ENCODE results near the gene UBE2M. TPM values are rescaled to one million over a fixed set of nuclear protein-coding genes. Genes with fewer than 3 reads are reported as not detected.

Gene UBE2M
- total RNA-seq, 1 donor from 2014 or later, result 80.4 TPM

GRCh38 chr19:58584498-58585441 is 26.4 kb upstream of the UBE2M start:
- no peak overlapping the region for H3K4me3 Mint-ChIP-seq (ENCODE audit: low read depth)
- H3K27ac Mint-ChIP-seq, result no peak overlapping the region
- peaks cover 11% of the 10 kb centered on the region for H3K36me3 Mint-ChIP-seq (ENCODE audit: insufficient read depth)
- no peaks in the 10 kb centered on the region for H3K27me3 Mint-ChIP-seq
- no peaks in the 10 kb centered on the region for H3K9me3 Mint-ChIP-seq (ENCODE audit: low read depth)
- no peaks in the 10 kb centered on the region for H3K4me1 Mint-ChIP-seq (ENCODE audit: low read depth)
- TF ChIP-seq, protein P1, sequence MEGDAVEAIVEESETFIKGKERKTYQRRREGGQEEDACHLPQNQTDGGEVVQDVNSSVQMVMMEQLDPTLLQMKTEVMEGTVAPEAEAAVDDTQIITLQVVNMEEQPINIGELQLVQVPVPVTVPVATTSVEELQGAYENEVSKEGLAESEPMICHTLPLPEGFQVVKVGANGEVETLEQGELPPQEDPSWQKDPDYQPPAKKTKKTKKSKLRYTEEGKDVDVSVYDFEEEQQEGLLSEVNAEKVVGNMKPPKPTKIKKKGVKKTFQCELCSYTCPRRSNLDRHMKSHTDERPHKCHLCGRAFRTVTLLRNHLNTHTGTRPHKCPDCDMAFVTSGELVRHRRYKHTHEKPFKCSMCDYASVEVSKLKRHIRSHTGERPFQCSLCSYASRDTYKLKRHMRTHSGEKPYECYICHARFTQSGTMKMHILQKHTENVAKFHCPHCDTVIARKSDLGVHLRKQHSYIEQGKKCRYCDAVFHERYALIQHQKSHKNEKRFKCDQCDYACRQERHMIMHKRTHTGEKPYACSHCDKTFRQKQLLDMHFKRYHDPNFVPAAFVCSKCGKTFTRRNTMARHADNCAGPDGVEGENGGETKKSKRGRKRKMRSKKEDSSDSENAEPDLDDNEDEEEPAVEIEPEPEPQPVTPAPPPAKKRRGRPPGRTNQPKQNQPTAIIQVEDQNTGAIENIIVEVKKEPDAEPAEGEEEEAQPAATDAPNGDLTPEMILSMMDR (IDR thresholded peaks at IDR 0.05; ENCODE audit: unreplicated experiment), result no peak
- DNase-seq (ENCODE audit: low spot score, unreplicated experiment), result no peak

DNA sequence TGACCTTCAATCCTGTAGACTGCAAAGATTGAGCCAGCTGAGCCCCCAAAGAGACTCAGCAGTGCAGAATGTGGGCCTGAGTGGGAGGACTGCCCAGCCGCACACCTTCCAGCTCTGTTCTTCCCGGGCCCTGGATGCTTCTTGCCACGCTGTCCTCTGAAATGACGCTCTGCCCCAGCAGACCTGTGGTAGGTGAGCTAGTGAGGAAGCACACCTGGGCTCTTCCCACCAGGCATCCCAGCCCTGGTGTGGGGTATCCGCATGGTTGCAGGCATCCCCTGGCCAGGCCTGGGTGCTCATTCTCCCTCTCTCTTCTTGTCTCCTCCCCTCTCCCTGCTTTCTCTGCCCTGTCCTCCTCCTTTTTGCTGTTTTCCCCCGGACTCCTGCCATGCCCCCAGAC is 24.6 kb upstream of the UBE2M start:
- Mint-ChIP-seq H3K4me3 (ENCODE audit: low read depth) (no peak overlapping the region), H3K36me3 (ENCODE audit: insufficient read depth) (peaks cover 11% of the 10 kb centered on the region), H3K27ac (no peak overlapping the region), H3K27me3 (no peaks in the 10 kb centered on the region), H3K4me1 (ENCODE audit: low read depth) (no peaks in the 10 kb centered on the region), H3K9me3 (ENCODE audit: low read depth) (no peaks in the 10 kb centered on the region)
- no peak for DNase-seq (ENCODE audit: low spot score, unreplicated experiment)
- TF ChIP-seq, protein P1 (IDR thresholded peaks at IDR 0.05; ENCODE audit: unreplicated experiment), result no peak

DNA sequence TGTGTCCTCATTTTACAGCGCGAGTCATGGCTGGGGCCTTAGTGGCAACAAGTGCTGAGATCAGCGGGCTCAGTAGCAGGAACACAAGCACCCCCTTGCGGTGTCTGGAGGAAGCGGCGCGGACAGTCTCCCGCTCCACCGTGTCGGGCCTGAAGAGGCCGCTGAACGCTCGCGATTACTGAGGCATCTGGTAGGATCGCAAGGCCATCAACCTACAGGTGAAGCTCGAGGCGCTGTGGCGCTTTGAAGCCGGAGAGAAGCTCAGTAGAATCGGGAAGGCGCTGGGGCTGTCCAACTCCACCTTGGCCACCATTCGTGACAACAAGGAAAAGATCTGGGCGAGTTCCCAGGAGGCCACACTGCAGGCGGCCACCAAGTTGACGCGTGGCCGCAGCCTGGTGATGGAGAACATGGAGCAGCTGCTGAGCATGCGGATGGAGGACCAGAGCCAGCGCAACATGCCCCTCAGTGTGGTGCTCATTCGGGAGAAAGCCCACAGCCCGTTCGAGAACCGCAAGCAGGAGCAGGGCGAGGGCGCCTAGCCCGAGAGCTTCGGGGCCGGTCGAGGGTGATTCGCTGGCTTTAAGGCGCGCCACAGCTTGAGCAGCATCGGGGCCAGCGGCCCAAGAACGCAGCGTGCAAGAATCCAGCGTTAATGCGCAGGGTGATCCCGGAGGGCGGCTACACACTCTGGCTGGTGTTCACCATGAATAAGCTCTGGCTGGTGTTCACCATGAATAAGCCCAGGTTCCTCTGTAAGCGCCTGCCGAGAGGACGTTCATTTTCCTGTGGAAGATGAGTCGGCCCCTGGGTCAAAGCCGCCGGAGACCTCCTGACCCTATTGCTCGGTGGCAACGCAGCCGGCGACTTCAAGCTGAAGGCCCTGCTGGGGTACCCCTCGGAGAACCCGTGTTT is 23.1 kb upstream of the UBE2M start:
- peak; percentile 68 for DNase-seq (ENCODE audit: low spot score, unreplicated experiment)
- no peaks in the 10 kb centered on the region for H3K9me3 Mint-ChIP-seq (ENCODE audit: low read depth)
- no peaks in the 10 kb centered on the region for H3K4me1 Mint-ChIP-seq (ENCODE audit: low read depth)
- no peaks in the 10 kb centered on the region for H3K27me3 Mint-ChIP-seq
- peaks cover 11% of the 10 kb centered on the region for H3K36me3 Mint-ChIP-seq (ENCODE audit: insufficient read depth)
- TF ChIP-seq, protein P1 (IDR thresholded peaks at IDR 0.05; ENCODE audit: unreplicated experiment), result peak; percentile 88
- peak overlapping the region; percentile 64 for H3K27ac Mint-ChIP-seq
- H3K4me3 Mint-ChIP-seq (ENCODE audit: low read depth), result no peak overlapping the region

- H3K27ac Mint-ChIP-seq, result peak overlapping the region; percentile 27
- H3K36me3 Mint-ChIP-seq (ENCODE audit: insufficient read depth), result peaks cover 11% of the 10 kb centered on the region
- no peak for DNase-seq (ENCODE audit: low spot score, unreplicated experiment)
- TF ChIP-seq, protein P1 (IDR thresholded peaks at IDR 0.05; ENCODE audit: unreplicated experiment), result no peak
- no peaks in the 10 kb centered on the region for H3K9me3 Mint-ChIP-seq (ENCODE audit: low read depth)
- H3K4me1 Mint-ChIP-seq (ENCODE audit: low read depth), result peaks cover 2% of the 10 kb centered on the region
- no peaks in the 10 kb centered on the region for H3K27me3 Mint-ChIP-seq
- H3K4me3 Mint-ChIP-seq (ENCODE audit: low read depth), result no peak overlapping the region
These were observed 21.2 kb upstream of the UBE2M start for GRCh38 chr19:58579473-58580142.

Data from progenitor cell of endocrine pancreas (in vitro differentiated cells).